OCI-LY7 (cell line): Measurements from ENCODE around the gene PNO1. TPM values are rescaled to one million over a fixed set of nuclear protein-coding genes. Genes with fewer than 3 reads are reported as not detected.

Experiments
- BruUV-seq: library from RNA; stranded (reverse); fragments of 400-500 nt; replicated peaks from 2 replicates; lab custom pipeline; 2021; lab: Mats Ljungman, UMichigan
- CTCF ChIA-PET: fragments of 300-600 bp; sonication (Branson Sonifier 250); formaldehyde crosslinking; loops from one replicate; lab custom pipeline; 2022; ENCODE audit warnings: antibody characterized with exemption; ENCODE audit not compliant: unreplicated experiment; lab: Charles Lee
- POLR2A ChIA-PET: fragments of 300-600 bp; sonication (Branson Sonifier 250); formaldehyde crosslinking; loops from one replicate; lab custom pipeline; 2022; ENCODE audit warnings: antibody characterized with exemption; lab: Charles Lee
- DNase-seq: peaks from one replicate; pipeline ENCODE4 v3.0.0-alpha.2; 2015; ENCODE audit warnings: low spot score
- H2AFZ ChIP-seq: fragments of 200-600 bp; sonication (generic), shearing (Covaris generic); 2 replicates; pipeline ENCODE4 v1.6.1; 2014; ENCODE audit warnings: mild to moderate bottlenecking, antibody characterized with exemption, low read length, moderate library complexity
- H3K27ac ChIP-seq: fragments of 200-600 bp; sonication (generic); 2 replicates; pipeline ENCODE4 v1.5.1; 2014; ENCODE audit warnings: mixed run types, low read depth, mild to moderate bottlenecking, moderate library complexity, low read length, inconsistent platforms; ENCODE audit not compliant: poor library complexity, severe bottlenecking
- H3K36me3 ChIP-seq: fragments of 200-600 bp; sonication (generic); 2 replicates; pipeline ENCODE4 v1.6.1; 2014; ENCODE audit warnings: mild to moderate bottlenecking, antibody characterized with exemption, low read length, moderate library complexity, mixed read lengths; ENCODE audit not compliant: insufficient read depth
- H3K4me1 ChIP-seq: fragments of 200-600 bp; sonication (generic); 2 replicates; pipeline ENCODE4 v1.5.1; 2014; ENCODE audit warnings: mild to moderate bottlenecking, low read length; ENCODE audit not compliant: insufficient read depth, poor library complexity, severe bottlenecking
- H3K4me2 ChIP-seq: fragments of 200-600 bp; sonication (generic); 2 replicates; pipeline ENCODE4 v1.6.1; 2014; ENCODE audit warnings: mild to moderate bottlenecking, low read length
- H3K4me3 ChIP-seq: fragments of 200-600 bp; sonication (generic); 2 replicates; pipeline ENCODE4 v1.5.1; 2014; ENCODE audit warnings: mild to moderate bottlenecking, low read depth, low read length; ENCODE audit not compliant: poor library complexity, severe bottlenecking
- H3K79me2 ChIP-seq: fragments of 200-600 bp; sonication (generic); 2 replicates; pipeline ENCODE4 v1.6.1; 2016; ENCODE audit warnings: low read depth, mild to moderate bottlenecking, low read length, moderate library complexity, mixed read lengths; ENCODE audit not compliant: insufficient read depth
- H3K9me2 ChIP-seq: fragments of 200-600 bp; sonication (generic); 2 replicates; pipeline ENCODE4 v1.6.1; 2016; ENCODE audit warnings: mild to moderate bottlenecking, low read length, mixed read lengths; ENCODE audit not compliant: insufficient read depth
- H3K9me3 ChIP-seq: fragments of 200-600 bp; sonication (generic); 2 replicates; pipeline ENCODE4 v1.6.1; 2014; ENCODE audit warnings: mild to moderate bottlenecking, mixed run types, low read length, mixed read lengths
- H4K20me1 ChIP-seq: fragments of 200-600 bp; sonication (generic); 2 replicates; pipeline ENCODE4 v1.6.1; 2014; ENCODE audit warnings: mild to moderate bottlenecking, antibody characterized with exemption, low read length, moderate library complexity, mixed read lengths; ENCODE audit not compliant: insufficient read depth
- EZH2phosphoT487 ChIP-seq: fragments of 200-600 bp; sonication (generic); IDR thresholded peaks from 2 replicates; pipeline ENCODE4 v1.6.1; 2018; ENCODE audit warnings: low read depth, borderline replicate concordance, mild to moderate bottlenecking, mixed run types, antibody characterized with exemption, low read length, moderate library complexity, mixed read lengths
- intact Hi-C: fragments of 100-400 bp; cut with micrococcal nuclease; formaldehyde crosslinking; loops from one replicate; pipeline ENCODE4 v1.10.0; 2022; ENCODE audit not compliant: unreplicated experiment
- total RNA-seq, 2 experiments: library from RNA; depleted of rRNA in 1 of 2; stranded (reverse); fragments of >200 nt in 1 of 2; shearing (Covaris generic) in 1 of 2; gene quantifications; 2 replicates each; pipeline ENCODE4 v1.2.3, GENCODE V29; 2014 to 2022
- TF ChIP-seq, protein P1 (sequence below): fragments of 200-600 bp; sonication (generic); conservative IDR thresholded peaks from 2 replicates; pipeline ENCODE4 v1.5.1; 2014; ENCODE audit warnings: mild to moderate bottlenecking, antibody characterized with exemption, low read length, moderate library complexity, mixed read lengths

The PNO1 gene
- total RNA-seq, 2 experiments from 2014 or later: 18.6 to 22.5 TPM

DNA sequence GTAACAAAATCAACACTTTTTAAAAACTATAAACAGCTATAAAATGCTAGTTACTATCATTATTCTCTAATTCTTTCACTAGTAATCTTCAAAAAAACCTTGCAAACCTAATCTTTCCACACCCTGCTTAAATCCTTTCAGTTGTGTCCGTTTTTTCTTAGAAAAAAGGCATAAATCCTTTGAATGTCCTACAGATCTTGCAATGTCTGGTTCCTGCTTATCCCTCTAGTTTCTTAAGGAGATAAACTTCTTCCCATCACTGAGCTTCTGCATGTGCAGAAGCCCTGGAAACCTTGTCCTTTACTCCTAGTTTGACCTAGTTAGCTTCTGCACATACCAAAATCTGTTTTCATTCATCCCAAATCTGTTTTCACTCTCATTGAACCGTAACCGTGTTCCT, 1.3 kb upstream of the PNO1 start:
- Histone ChIP-seq H3K36me3 (peaks cover 20% of the 10 kb centered on the region), H3K4me3 (peak overlapping the region; percentile 100), H3K9me2 (no peaks in the 10 kb centered on the region), H3K79me2 (peaks cover 66% of the 10 kb centered on the region), H4K20me1 (peaks cover 5% of the 10 kb centered on the region; the same call in 1 of the 2 replicates), H3K4me2 (peak overlapping the region; percentile 95), H3K4me1 (peaks cover 39% of the 10 kb centered on the region), H2AFZ (peak overlapping the region; percentile 58; the same call in 1 of the 2 replicates), H3K9me3 (no peaks in the 10 kb centered on the region), H3K27ac (peak overlapping the region; percentile 76)
- no peak for TF ChIP-seq EZH2phosphoT487
- TF ChIP-seq, protein P1, sequence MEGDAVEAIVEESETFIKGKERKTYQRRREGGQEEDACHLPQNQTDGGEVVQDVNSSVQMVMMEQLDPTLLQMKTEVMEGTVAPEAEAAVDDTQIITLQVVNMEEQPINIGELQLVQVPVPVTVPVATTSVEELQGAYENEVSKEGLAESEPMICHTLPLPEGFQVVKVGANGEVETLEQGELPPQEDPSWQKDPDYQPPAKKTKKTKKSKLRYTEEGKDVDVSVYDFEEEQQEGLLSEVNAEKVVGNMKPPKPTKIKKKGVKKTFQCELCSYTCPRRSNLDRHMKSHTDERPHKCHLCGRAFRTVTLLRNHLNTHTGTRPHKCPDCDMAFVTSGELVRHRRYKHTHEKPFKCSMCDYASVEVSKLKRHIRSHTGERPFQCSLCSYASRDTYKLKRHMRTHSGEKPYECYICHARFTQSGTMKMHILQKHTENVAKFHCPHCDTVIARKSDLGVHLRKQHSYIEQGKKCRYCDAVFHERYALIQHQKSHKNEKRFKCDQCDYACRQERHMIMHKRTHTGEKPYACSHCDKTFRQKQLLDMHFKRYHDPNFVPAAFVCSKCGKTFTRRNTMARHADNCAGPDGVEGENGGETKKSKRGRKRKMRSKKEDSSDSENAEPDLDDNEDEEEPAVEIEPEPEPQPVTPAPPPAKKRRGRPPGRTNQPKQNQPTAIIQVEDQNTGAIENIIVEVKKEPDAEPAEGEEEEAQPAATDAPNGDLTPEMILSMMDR: no peak
- no TSS peak for BruUV-seq
- POLR2A ChIA-PET: interaction anchor here (0.6 to 1.7 kb wide), 6 partner anchors 9 to 98 kb away, joined by 3 to 4 read pairs (median 4); no protein-coding TSS in a partner anchor
- CTCF ChIA-PET: no interaction called here
- DNase-seq: no peak
- intact Hi-C loops: loop anchor here (5.0 to 10.0 kb wide), 2 partner anchors 34 to 288 kb away; no protein-coding TSS in a partner anchor

DNA sequence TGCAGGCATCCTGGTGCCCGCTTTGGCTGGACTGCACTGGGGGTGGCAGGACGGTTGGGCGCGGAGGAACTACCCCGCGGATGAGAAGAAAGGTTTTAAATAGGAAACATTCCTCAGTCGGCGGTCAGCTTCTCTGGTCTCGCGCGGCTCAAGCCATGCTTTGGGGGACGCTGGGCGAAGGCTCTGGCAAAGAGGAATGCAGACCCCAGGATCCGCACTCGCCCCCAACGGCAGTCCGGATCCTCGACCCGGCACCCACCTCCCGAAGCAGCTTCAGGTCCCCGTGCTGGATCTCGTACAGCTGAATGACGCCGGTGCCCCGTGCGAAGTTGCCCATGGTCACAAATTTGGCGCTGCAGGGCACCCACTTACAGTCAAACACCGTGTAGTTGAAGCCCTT, 686 bp upstream of the PNO1 start:
- no peaks in the 10 kb centered on the region for H3K9me2 ChIP-seq
- H3K4me3 ChIP-seq: peak overlapping the region; percentile 100
- H3K9me3 ChIP-seq: no peaks in the 10 kb centered on the region
- H3K36me3 ChIP-seq: peaks cover 26% of the 10 kb centered on the region
- intact Hi-C loops: loop anchor here (1.0 to 10.0 kb wide), 3 partner anchors 35 to 288 kb away; partner anchors contain the start of gene PPP3R1
- TF ChIP-seq, protein P1: no peak
- TF ChIP-seq EZH2phosphoT487: no peak
- CTCF ChIA-PET: no interaction called here
- peaks cover 64% of the 10 kb centered on the region for H3K79me2 ChIP-seq
- H4K20me1 ChIP-seq: peaks cover 5% of the 10 kb centered on the region; the same call in 1 of the 2 replicates
- no peak for DNase-seq
- H3K4me1 ChIP-seq: peaks cover 33% of the 10 kb centered on the region
- POLR2A ChIA-PET: interaction anchor here (0.7 to 1.7 kb wide), 5 partner anchors 9 to 121 kb away, joined by 3 to 4 read pairs (median 3); no protein-coding TSS in a partner anchor
- peak overlapping the region; percentile 76 for H3K27ac ChIP-seq
- H3K4me2 ChIP-seq: peak overlapping the region; percentile 95
- peak overlapping the region; percentile 58 for H2AFZ ChIP-seq
- TSS peak; percentile 72 for BruUV-seq

DNA sequence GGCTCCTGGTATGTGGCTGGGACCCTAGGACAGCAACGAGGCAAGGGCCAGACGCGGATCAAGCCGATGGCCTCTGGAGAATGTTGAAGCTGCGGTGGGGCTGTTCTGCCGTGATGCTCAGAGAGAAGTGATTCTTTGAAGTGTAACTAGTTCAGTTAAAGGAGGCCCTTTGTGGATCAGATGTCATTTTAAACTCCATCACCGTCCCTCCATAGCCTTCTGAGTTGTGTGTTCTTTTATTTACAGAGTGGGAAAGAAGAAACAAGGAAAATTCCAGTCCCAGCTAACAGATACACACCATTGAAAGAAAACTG, 403 bp downstream of the PNO1 start:
- Histone ChIP-seq H3K27ac (peak overlapping the region; percentile 76), H2AFZ (peak overlapping the region; percentile 58; the same call in 1 of the 2 replicates), H3K4me1 (peaks cover 22% of the 10 kb centered on the region), H4K20me1 (peaks cover 5% of the 10 kb centered on the region; the same call in 1 of the 2 replicates), H3K4me3 (peak overlapping the region; percentile 100), H3K9me2 (no peaks in the 10 kb centered on the region), H3K9me3 (no peaks in the 10 kb centered on the region), H3K4me2 (peak overlapping the region; percentile 95), H3K79me2 (peaks cover 60% of the 10 kb centered on the region), H3K36me3 (peaks cover 37% of the 10 kb centered on the region)
- CTCF ChIA-PET: no interaction called here
- POLR2A ChIA-PET: interaction anchor here (0.6 to 1.0 kb wide), 2 partner anchors 39 to 120 kb away, joined by 3 read pairs; no protein-coding TSS in a partner anchor
- TF ChIP-seq EZH2phosphoT487: no peak
- TF ChIP-seq, protein P1: no peak
- no peak for DNase-seq
- BruUV-seq: TSS peak; percentile 77
- intact Hi-C loops: loop anchor here (5.0 to 10.0 kb wide), 2 partner anchors 36 to 287 kb away; no protein-coding TSS in a partner anchor
